ENCODE measurements around the gene C6orf62.
A peak's percentile ranks its signal among the peaks of the same experiment; 100 is the strongest.
"Not testable (repeated sequence)": the region's sequence is repeated elsewhere in the genome, so short reads cannot be mapped to it uniquely, and the experiment has no call there.

C6orf62 gene

DNA sequence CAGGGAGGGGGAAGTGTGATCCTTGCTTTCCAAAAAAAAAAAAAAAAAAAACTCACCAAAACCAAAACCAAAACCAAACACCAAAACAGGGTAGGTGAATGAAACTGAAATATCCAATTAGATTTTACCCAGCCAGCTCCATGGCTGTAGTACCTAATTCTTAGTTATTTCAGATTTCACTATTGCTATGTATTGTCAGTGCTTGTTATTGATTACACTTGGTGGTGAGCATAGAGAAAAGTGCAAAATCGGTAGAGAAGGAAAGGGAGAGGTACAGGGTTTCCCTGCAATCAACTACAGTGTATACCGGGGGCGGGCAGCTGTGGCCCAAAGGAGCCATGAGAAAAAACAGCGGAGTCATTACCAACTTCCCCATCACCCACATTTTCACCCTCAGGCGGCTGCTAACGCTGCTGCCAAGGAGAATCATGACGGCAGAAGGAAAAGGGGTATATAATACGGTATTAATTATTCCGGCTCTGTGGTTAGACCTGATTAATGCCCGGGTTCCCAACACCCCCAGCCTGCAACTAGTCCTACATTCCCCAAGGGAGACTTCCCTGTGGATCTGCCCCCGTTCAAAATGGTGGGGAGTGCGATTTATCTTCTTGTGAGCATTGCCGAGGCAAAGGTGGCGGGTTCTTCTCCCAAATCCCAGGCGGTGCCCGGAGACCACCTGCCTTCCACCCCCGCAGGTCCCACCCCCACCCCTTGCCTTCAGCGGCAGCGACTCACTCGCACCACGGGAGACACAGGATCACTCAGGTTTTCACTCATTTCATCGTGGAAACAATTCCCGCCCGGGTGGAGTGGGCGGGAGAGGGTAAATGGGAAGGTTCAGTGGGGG is at the start of gene C6orf62:
Gene C6orf62, minus strand, starts transcription at position 30 of the 847 bp plus-strand sequence. CDS start 486 bp downstream, outside the sequence.
- DNase-seq (ENCODE audit: low read depth): peak; percentile 55

DNA sequence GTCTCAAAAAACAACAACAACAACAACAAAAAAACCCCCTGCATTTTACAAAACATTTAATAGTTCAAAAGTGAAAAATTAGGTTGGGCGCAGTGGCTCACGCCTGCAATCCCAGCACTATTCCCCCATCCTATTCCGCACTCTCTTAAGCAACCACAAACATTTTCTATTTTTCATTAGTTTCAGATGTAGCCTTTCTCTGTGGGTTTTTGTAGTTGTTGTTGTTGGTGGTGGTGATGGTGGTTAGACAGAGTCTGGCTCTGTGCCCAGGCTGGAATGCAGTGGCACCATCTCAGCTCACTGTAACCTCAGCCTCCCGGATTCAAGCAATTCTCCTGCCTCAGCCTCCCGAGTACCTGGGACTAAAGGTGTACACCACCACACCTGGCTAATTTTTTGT is 49.4 kb upstream of the C6orf62 start:
- no peak for DNase-seq (ENCODE audit: low read depth)

DNA sequence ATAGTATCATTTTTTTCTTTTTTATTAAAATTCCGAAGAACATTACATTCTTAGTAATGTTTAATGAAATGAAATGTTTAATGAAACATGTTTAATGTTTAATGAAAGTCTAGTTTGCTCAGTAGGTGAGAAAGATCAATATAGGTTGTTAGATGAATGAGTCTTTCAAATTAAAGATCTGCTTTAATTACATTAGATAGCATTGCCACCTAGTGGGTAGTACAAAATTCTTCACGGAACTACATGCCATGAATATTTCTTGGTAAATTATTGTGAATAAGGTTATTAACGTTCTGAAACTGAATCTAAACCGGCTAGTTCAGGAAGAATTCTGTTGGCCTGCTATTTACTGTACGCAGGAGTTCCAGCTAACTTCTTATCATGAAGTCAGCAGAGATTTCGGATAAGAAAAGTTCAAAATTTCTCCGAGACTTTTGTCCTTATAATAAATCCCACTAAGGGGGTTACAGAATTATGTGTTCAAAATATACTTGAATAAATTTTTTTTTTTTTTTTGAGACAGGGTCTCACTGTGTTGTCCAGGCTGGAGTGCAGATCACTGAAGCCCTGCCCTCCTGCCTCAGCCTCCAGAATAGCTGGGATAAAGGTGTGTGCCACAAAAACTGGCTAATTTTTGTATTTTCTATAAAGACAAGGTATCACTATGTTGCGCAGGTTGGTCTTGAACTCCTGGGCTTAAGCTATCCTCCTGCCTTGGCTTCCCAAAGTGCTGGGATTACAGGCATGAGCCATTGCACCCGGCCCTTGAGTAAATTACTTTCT is 47.9 kb upstream of the C6orf62 start:
- no peak for DNase-seq (ENCODE audit: low read depth)

DNA sequence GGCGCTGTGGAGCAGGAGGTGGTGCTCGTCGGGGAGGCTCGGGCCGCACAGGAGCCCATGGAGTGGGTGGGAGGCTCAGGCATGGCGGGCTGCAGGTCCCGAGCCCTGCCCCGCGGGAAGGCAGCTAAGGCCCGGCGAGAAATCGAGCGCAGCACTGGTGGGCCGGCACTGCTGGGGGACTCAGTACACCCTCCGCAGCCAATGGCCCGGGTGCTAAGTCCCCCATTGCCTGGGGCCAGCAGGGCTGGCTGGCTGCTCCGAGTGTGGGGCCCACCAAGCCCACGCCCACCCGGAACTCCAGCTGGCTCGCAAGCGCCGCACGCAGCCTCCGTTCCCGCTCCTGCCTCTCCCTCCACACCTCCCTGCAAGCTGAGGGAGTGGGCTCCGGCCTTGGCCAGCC is 47.0 kb upstream of the C6orf62 start:
- not testable (repeated sequence) for DNase-seq (ENCODE audit: low read depth)

DNA sequence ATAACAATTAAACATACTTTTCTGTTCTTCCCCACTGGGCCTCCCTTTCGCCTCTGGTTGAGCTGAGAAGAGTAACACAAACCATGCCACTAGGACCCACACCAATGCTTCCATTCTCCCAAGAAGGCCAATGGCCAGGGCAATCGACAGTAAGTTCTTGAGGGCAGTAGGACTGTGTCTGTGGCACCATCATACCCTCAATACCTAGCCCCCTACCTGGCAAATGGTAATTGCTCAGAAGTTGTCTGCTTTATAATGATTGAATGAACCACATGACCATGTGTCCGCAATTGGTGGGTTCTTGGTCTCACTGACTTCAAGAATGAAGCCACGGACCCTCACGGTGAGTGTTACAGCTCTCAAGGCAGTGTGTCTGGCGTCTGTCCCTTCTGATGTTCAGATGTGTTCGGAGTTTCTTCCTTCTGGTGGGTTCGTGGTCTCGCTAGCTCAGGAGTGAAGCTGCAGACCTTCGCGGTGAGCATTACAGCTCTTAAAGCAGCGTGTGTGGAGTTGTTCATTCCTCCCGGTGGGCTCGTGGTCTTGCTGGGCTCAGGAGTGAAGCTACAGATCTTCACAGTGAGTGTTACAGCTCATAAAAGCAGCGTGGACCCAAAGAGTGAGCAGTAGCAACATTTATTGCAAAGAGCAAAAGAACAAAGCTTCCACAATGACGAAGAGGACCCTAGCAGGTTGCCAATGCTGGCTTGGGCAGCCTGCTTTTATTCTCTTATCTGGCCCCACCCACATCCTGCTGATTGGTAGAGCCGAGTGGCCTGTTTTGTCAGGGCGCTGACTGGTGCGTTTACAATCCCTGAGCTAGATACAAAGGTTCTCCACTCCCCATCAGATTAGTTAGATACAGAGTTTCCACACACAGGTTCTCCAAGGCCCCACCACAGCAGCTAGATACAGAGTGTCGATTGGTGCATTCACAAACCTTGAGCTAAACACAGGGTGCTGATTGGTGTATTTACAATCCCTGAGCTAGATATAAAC is 46.2 kb upstream of the C6orf62 start:
- DNase-seq (ENCODE audit: low read depth): not testable (repeated sequence)

DNA sequence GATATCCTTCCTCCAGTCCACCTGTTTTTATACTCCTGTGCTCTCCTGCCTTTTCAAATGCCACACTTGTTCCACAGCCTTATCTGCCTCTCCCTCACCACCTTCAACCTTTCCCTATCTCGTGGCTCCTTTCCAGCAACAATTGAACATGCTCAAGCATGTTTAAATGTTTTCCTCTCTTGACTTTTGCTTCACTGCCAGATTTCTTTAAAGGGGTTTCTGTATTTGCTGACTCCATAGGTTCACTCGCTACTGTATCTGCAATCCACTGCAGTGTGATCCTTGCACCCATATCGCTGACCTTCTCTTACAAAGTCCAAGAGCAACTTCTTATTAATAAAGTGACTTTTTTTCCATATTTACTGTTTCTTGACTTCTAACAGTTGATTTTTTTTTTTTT is 44.6 kb upstream of the C6orf62 start:
- no peak for DNase-seq (ENCODE audit: low read depth)

DNA sequence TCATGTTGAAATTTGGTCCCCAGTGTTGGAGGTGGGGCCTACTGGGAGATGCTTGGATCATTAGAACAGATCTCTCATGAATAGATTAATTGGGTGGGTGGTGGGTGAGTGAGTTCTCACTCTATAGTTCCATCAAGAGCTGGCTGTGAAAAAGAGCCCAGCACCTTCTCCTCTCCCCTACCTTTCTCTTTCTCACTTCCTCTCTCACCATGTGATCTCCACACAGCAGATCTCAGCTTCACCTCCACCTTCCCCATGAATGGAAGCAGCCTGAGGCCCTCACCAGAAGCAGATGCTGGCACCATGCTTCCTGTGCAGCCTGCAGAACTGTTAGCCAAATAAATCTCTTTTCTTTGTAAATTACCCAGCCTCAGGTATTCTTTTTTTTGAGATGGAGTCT is 42.9 kb upstream of the C6orf62 start:
- DNase-seq (ENCODE audit: low read depth): no peak

DNA sequence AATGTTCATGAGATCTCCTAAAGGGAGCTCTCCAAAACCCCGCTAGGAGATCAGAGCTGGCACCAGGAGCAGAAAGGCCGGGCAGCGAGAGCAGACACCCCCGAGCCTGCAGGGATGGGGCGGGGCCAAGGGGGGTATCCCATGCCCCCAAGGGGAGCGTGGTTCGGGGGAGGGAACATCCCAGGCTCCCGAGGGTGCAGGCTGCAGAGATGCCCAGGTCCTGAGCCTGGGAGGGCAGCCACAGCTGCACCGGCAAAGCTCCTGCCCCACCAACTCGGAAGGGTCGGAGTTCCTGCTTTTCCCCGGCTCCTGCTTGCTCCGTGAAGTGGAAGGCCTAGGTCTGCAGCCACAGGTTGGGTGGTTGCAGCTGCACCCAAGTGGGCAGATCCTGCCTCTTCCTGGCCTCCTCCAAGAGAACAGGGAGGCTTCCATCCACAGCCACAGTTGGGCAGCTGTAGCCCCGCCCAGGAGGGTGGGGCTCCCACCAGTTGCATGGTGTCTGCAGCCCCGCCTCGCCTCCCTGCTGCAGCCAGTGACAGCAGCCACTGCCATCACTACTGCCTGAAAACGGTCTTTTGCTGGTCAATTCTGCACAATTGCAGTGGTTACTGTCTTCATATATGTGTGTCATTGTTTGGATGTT is 42.4 kb upstream of the C6orf62 start:
- DNase-seq (ENCODE audit: low read depth): no peak

DNA sequence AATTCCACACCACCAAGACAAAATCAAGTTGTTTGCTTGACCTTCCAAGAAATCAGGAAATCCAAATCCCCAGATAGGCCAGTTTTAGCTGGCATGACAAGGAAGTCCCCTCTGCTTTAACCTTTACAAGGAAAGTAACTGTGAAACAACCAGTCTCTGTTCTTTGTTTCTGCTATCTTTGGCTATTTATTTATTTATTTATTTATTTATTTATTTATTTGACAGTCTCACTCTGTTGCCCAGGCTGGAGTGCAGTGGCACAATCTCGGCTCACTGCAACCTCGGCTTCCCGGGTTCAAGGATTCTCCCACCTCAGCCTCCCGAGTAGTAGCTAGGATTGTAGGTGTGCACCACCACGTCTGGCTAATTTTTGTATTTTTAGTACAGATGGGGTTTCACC is 41.3 kb upstream of the C6orf62 start:
- no peak for DNase-seq (ENCODE audit: low read depth)

DNA sequence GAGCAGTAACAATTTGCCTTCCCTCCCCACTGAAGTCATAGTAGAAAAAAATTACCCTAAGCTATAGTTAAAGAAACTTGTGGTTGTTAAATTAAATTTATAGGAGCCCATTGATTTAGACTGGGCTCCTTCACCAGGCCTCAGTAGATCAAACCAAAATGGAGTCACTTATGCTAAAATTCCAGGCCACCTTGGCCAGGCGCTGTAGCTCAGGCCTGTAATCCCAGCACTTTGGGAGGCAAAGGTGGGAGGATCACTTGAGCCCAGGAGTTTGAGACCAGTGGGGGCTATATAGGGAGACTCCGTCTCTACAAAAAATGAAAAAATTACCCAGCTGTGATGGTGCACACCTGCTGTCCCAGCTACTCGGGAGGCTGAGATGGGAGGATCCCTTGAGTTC is 40.8 kb upstream of the C6orf62 start:
- no peak for DNase-seq (ENCODE audit: low read depth)

DNA sequence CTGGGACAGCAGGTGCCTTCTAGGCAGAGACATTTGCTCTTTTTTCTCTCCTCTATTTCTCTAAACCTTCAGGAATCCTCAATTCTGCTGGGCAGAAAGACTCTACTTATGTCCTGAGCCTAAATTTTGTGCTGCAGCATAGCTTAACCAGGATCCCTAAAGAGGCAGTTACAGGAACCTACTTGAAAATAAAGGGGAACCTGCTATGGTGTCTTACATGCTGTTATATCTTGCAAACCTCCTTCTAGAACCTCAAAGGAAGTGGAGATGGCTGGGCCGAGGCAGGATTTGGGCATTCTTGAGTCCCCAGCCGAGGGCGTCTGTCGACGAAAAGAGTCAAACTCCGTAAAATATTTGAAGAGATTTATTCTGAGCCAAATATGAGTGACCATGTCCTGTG is 38.7 kb upstream of the C6orf62 start:
- DNase-seq (ENCODE audit: low read depth): no peak

DNA sequence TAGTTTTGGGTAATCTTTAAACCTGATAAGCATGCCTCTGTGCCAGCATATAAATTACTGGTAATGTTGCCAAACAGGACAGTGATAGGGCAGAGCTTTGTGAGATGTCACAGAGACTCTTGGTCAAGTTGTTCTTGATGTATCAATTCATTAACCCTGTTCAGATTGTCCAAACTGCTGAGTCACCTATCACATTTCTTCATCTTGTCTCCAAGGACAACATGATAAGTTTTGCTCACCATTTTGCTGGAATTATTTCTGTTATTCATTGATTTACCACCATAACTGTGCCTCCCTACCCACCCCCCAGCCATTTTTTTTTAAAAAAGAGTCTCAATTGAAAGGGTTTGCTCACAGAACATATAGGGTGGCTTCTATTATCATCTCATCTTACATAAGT is 36.3 kb upstream of the C6orf62 start:
- DNase-seq (ENCODE audit: low read depth): no peak

DNA sequence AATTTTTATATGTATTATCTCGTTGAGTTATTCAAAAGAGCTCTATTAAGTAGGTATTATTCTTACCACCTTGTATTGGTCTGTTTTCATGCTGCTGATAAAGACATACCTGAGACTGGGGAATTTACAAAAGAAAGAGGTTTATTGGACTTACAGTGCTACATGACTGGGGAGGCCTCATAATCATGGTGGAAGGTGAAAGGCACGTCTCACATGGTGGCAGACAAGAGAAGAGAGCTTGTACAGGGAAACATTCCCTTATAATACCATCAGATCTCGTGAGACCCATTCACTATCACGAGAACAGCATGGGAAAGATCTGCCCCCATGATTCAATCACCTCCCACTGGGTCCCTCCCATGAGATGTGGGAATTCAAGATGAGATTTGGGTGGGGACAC is 35.4 kb upstream of the C6orf62 start:
- not testable (repeated sequence) for DNase-seq (ENCODE audit: low read depth)

DNA sequence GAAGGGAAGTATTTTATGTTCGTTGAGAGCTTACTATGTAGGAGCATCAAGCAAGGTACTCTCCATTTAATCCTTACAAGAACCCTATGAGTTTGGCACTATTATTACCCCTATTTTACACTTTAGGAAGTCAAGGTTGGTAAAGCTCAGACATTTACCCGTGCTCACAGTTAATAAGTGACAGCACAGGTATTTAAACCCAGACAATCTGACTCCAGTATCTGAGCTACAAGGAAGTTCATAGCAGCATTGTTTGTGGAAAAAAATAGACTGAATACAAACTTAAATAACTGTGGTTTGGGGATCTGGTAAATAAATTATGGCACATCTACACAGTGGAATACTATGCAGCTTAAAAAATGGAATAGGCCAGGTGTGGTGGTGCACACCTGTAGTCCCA is 34.6 kb upstream of the C6orf62 start:
- DNase-seq (ENCODE audit: low read depth): no peak

DNA sequence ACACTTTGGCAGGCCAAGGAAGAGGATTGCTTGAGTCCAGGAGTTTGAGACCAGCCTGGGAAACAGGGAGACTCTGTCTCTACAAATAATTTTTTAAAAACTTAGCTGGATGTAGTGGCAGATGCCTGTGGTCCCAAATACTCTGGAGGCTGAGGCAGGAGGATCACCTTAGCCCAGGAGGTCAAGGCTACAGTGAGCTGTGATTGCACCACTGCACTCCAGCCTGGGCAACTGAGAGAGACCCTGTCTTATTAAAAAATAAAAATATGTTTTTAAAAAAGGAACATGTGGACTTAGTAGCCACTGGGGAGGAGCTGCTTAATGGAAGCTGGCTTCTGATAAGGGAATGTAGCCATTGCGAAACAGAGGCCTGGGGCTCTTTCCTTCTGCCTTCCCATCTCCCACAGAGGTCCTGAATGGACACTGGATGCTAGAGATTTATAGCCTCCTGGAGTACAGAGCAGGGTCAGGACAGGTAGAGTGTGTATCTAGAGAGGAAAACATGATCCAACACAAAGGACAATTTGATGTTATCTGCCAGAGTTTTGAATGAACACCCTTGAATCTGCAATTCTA is 34.1 kb upstream of the C6orf62 start:
- no peak for DNase-seq (ENCODE audit: low read depth)

DNA sequence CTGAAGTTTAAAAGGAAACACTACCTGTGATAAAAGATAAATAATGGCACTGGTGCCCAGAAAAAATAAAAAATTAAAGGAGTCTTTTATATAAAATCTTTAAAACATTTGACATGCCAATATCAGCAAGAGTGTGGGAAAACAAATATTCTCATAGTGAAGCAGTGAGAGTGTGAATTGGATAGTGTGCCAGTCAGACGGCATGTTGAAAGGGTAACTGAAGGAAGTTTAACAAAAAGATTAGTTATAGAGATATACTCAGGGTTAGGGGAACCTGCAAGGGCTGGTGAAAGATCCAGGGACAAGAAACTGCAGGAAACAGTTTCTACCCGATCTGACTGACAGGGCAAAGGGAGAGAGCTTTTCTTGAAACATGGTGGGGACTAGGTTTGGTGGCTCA is 33.5 kb upstream of the C6orf62 start:
- no peak for DNase-seq (ENCODE audit: low read depth)

DNA sequence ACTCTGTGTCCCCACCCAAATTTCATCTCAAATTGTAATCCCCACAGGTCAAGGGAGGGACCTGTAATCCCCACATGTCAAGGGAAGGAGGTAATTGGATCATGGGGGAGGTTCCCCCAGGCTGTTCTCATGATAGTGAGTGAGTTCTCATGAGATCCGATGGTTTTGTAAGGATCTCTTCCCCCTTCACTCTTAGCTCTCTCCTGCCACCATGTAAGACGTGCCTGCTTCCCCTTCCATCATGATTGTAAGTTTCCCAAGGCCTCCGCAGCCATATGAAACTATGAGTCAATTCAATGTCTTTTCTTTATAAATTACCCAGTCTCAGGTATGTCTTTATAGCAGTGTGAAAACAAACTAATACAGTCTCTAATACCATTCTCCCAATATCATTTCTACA is 31.9 kb upstream of the C6orf62 start:
- not testable (repeated sequence) for DNase-seq (ENCODE audit: low read depth)

DNA sequence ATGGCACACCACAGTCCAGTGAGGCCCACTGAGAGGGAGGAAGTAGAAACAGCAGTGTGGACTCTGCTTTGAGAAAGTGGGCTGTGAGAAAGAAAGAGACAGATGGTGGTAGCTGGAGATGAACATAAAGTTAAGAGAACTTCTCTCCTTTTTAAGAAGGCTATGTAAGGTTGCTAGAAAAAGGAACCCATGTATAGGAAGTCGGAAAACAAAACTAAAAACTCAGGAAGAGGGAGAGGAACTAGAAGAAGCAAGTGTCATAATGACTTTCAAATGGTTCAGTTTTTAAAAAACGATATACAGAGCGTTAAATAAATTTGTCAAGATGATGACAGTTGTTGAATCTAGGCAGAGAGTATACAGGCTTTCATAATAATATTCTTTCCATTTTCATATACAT is 30.3 kb upstream of the C6orf62 start:
- DNase-seq (ENCODE audit: low read depth): no peak

DNA sequence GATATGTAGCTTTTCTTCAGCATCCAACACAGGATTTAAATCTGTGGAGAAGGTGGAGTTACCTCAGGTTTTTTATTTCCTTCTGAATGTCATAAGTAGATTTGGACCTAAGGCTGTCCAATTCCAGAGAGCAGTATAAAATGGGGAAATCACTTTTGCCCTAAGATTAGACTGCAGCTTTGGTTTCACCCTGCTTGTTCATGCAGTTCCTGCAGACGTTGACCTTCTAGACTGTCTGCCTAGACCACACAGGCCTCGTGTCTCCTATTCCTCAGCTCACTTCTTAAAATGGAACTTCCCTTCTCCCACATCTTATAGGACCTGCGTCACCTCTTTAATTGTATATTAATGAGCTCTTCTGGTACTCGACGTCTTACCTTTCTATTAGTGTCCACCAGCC is 26.0 kb upstream of the C6orf62 start:
- DNase-seq (ENCODE audit: low read depth): no peak

DNA sequence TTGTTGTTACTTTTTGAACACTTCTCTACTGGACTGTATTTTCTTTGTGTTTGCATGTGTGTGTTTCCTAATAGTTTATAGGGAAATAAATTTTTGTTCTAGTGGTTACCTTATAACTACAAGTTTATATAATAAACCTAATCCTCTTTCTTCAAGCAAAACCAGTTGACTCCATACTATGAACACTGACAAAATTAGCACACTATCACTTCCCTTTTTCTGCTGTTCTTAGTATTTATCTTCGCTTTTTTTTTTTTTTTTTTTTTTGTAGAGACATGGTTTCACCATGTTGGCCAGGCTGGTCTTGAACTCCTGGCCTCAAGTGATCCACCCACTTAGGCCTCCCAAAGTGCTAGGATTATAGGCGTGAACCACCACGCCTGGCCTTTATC is 25.0 kb upstream of the C6orf62 start:
- no peak for DNase-seq (ENCODE audit: low read depth)

DNA sequence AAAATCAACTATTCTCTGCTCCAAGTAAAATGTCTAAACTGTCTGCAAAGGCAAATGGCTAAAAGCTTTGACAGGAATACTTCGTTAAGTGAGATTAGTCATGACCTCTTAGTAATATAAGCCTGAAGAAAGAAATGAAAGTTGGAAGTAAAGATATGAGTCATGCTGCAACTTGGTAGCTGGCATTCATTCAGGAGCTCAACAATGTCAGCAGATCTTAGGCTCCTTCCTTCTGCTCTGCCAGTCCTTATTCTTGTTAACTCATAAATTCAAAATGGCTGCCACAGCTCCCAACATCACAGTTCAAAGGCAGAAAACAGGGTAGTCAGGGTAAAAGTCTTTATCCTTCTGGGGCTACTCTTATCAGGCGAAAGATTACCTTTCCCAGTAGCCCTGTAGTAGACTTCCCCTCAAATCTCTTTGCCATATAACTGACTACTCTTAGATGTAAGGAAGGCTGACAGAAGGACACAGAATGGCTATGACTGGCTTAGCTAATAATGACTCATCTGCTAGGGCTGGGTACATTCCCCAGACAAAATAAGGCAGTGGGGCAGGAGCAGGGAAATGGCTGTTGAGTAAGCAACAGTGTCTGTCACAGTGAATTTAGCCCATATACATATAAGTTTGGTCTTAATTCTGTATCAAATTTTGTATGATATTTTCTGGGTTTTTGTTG is 24.4 kb upstream of the C6orf62 start:
- no peak for DNase-seq (ENCODE audit: low read depth)
